H9 (cell line): ENCODE results near the gene BTBD18. TPM values are rescaled to one million over a fixed set of nuclear protein-coding genes. Genes with fewer than 3 reads are reported as not detected.

Source experiments
- DNase-seq: peaks from one replicate; pipeline ENCODE4 v3.0.0-alpha.2; 2017
- H2AFZ ChIP-seq: one replicate; pipeline ENCODE4 v1.6.1; 2013; ENCODE audit warnings: mild to moderate bottlenecking, low read length, control low read depth, moderate library complexity
- H2AK5ac ChIP-seq: 2 replicates; pipeline ENCODE4 v1.6.1; 2013; ENCODE audit warnings: low read length, control low read depth, mixed read lengths; ENCODE audit not compliant: insufficient read length
- H2BK120ac ChIP-seq: one replicate; pipeline ENCODE4 v1.6.1; 2013; ENCODE audit warnings: low read depth, mild to moderate bottlenecking, low read length, control low read depth, inconsistent platforms; ENCODE audit not compliant: poor library complexity, severe bottlenecking
- H2BK12ac ChIP-seq: 2 replicates; pipeline ENCODE4 v1.6.1; 2013; ENCODE audit warnings: low read length, control low read depth, mixed read lengths, low read depth; ENCODE audit not compliant: insufficient read length
- H2BK15ac ChIP-seq: 2 replicates; pipeline ENCODE4 v1.6.1; 2013; ENCODE audit warnings: low read depth, low read length, control low read depth
- H2BK20ac ChIP-seq: one replicate; pipeline ENCODE4 v1.6.1; 2013; ENCODE audit warnings: low read depth, mild to moderate bottlenecking, low read length, control low read depth, inconsistent platforms; ENCODE audit not compliant: poor library complexity, severe bottlenecking
- H2BK5ac ChIP-seq: 2 replicates; pipeline ENCODE4 v1.6.1; 2013; ENCODE audit warnings: low read length, control low read depth, mixed read lengths; ENCODE audit not compliant: insufficient read length
- H3K14ac ChIP-seq: 2 replicates; pipeline ENCODE4 v1.6.1; 2013; ENCODE audit warnings: low read length, control low read depth; ENCODE audit not compliant: insufficient read depth
- H3K18ac ChIP-seq: 2 replicates; pipeline ENCODE4 v1.6.1; 2013; ENCODE audit warnings: low read depth, mild to moderate bottlenecking, mixed read lengths, low read length, control low read depth; ENCODE audit not compliant: insufficient read length
- H3K23ac ChIP-seq: 2 replicates; pipeline ENCODE4 v1.6.1; 2013; ENCODE audit warnings: low read length, control low read depth, mixed read lengths, low read depth; ENCODE audit not compliant: insufficient read length
- H3K23me2 ChIP-seq: 2 replicates; pipeline ENCODE4 v1.6.1; 2013; ENCODE audit warnings: low read depth, mild to moderate bottlenecking, mixed read lengths, low read length, control low read depth; ENCODE audit not compliant: insufficient read length, poor library complexity, severe bottlenecking
- H3K27ac ChIP-seq: 2 replicates; pipeline ENCODE4 v1.5.1; 2013; ENCODE audit warnings: low read length, control low read depth, mixed read lengths, low read depth; ENCODE audit not compliant: insufficient read length
- H3K27me3 ChIP-seq: 2 replicates; pipeline ENCODE4 v1.6.1; 2013; ENCODE audit warnings: low read length, control low read depth, inconsistent platforms; ENCODE audit not compliant: insufficient read depth
- H3K4ac ChIP-seq: 2 replicates; pipeline ENCODE4 v1.6.1; 2013; ENCODE audit warnings: low read depth, mild to moderate bottlenecking, control low read depth, inconsistent platforms, low read length, moderate library complexity
- H3K4me1 ChIP-seq: 2 replicates; pipeline ENCODE4 v1.6.1; 2013; ENCODE audit warnings: low read length, control low read depth, inconsistent platforms; ENCODE audit not compliant: insufficient read depth
- H3K4me2 ChIP-seq: 2 replicates; pipeline ENCODE4 v1.6.1; 2013; ENCODE audit warnings: low read length, control low read depth, mixed read lengths; ENCODE audit not compliant: insufficient read length, insufficient read depth
- H3K56ac ChIP-seq: 2 replicates; pipeline ENCODE4 v1.6.1; 2013; ENCODE audit warnings: low read depth, mild to moderate bottlenecking, mixed read lengths, low read length, control low read depth; ENCODE audit not compliant: insufficient read length
- H3K79me1 ChIP-seq: 2 replicates; pipeline ENCODE4 v1.6.1; 2013; ENCODE audit warnings: low read depth, mild to moderate bottlenecking, moderate library complexity, low read length, control low read depth, inconsistent platforms; ENCODE audit not compliant: insufficient read depth, poor library complexity, severe bottlenecking
- H3K79me2 ChIP-seq: 2 replicates; pipeline ENCODE4 v1.6.1; 2013; ENCODE audit warnings: low read length, control low read depth, inconsistent platforms; ENCODE audit not compliant: insufficient read depth
- H3K9ac ChIP-seq: 2 replicates; pipeline ENCODE4 v1.6.1; 2013; ENCODE audit warnings: low read length, control low read depth, mixed read lengths; ENCODE audit not compliant: insufficient read length; ENCODE audit errors: extremely low read depth
- H3K9me3 ChIP-seq: one replicate; pipeline ENCODE4 v1.6.1; 2013; ENCODE audit warnings: low read depth, low read length, inconsistent platforms; ENCODE audit not compliant: control insufficient read depth
- H3T11ph ChIP-seq: one replicate; pipeline ENCODE4 v1.6.1; 2013; ENCODE audit warnings: mild to moderate bottlenecking, low read length, control low read depth, inconsistent platforms
- H4K20me1 ChIP-seq: one replicate; pipeline ENCODE4 v1.6.1; 2013; ENCODE audit not compliant: control insufficient read depth, insufficient read length, insufficient read depth
- H4K5ac ChIP-seq: 2 replicates; pipeline ENCODE4 v1.6.1; 2013; ENCODE audit warnings: low read depth, mild to moderate bottlenecking, mixed read lengths, low read length, control low read depth; ENCODE audit not compliant: insufficient read length
- H4K8ac ChIP-seq: replicated peaks from 2 replicates; pipeline ENCODE4 v1.6.1; 2013; ENCODE audit warnings: low read length, control low read depth, mixed read lengths, low read depth; ENCODE audit not compliant: insufficient read length
- H4K91ac ChIP-seq: 2 replicates; pipeline ENCODE4 v1.6.1; 2013; ENCODE audit warnings: low read depth, mild to moderate bottlenecking, moderate library complexity, mixed read lengths, low read length, control low read depth; ENCODE audit not compliant: insufficient read length
- H3K27ac Mint-ChIP-seq, 3 experiments: 2 replicates in 2 of 3; 3 replicates in 1 of 3; pipeline ENCODE4 v1.8.0; 2020 to 2021; ENCODE audit warnings: mixed read lengths in 3 of 3, mild to moderate bottlenecking in 1 of 3, moderate library complexity in 1 of 3
- H3K27me3 Mint-ChIP-seq: 2 replicates; pipeline ENCODE4 v1.8.0; 2021; ENCODE audit warnings: low read depth, mild to moderate bottlenecking, moderate library complexity, mixed read lengths
- H3K36me3 Mint-ChIP-seq, 3 experiments: 2 replicates in 2 of 3; 3 replicates in 1 of 3; pipeline ENCODE4 v1.8.0; 2020 to 2021; ENCODE audit warnings: low read depth in 3 of 3, mixed read lengths in 3 of 3; ENCODE audit not compliant: insufficient read depth in 1 of 3
- H3K4me1 Mint-ChIP-seq, 2 experiments: 2 replicates each; pipeline ENCODE4 v1.8.0; 2020; ENCODE audit warnings: mixed read lengths in 2 of 2
- H3K4me3 Mint-ChIP-seq, 2 experiments: 2 replicates in 1 of 2; 3 replicates in 1 of 2; pipeline ENCODE4 v1.8.0; 2020 to 2021; ENCODE audit warnings: mild to moderate bottlenecking in 2 of 2, mixed read lengths in 2 of 2, moderate library complexity in 1 of 2
- H3K9me3 Mint-ChIP-seq, 2 experiments: 2 replicates in 1 of 2; 3 replicates in 1 of 2; pipeline ENCODE4 v1.8.0; 2020; ENCODE audit warnings: mild to moderate bottlenecking in 2 of 2, mixed read lengths in 2 of 2, moderate library complexity in 1 of 2
- CTCF ChIP-seq: fragments of 200-600 bp; sonication (generic); conservative IDR thresholded peaks from 3 replicates; pipeline ENCODE4 v1.8.0; 2021; ENCODE audit warnings: antibody characterized with exemption, mild to moderate bottlenecking
- WGBS: extraction: QIAGEN DNeasy Blood & Tissue Kit; methylation state at CpG from one replicate; pipeline ENCODE4 v1.1.7; 2013; ENCODE audit warnings: missing lambda C conversion rate, low lambda C conversion rate, mixed read lengths; ENCODE audit not compliant: insufficient read length; ENCODE audit errors: extremely low coverage; 5-methylcytosine and 5-hydroxymethylcytosine counted together
- total RNA-seq: library from RNA; stranded (reverse); gene quantifications from 2 replicates; pipeline ENCODE4 v1.2.1, GENCODE V29; 2021

The BTBD18 gene
- total RNA-seq, 1 experiment from 2014 or later = not detected

- Histone ChIP-seq H3K14ac (no peak overlapping the region), H3K9me3 (no peaks in the 10 kb centered on the region), H4K20me1 (no peaks in the 10 kb centered on the region), H3K79me2 (peaks cover 37% of the 10 kb centered on the region; the same call in 1 of the 2 replicates), H2BK5ac (no peak overlapping the region), H3K4ac (no peak overlapping the region), H2BK12ac (no peak overlapping the region), H2BK20ac (no peak overlapping the region), H3K18ac (no peak overlapping the region), H3K23ac (no peak overlapping the region), H2AFZ (no peak overlapping the region), H3K27ac (no peak overlapping the region), H4K5ac (no peak overlapping the region), H3K27me3 (no peaks in the 10 kb centered on the region), H3K23me2 (no peaks in the 10 kb centered on the region), H4K91ac (no peak overlapping the region), H4K8ac (no peak overlapping the region), H3K79me1 (peaks cover 9% of the 10 kb centered on the region), H3K4me2 (no peak overlapping the region), H3K9ac (no peak overlapping the region), H3T11ph (no peak overlapping the region), H2AK5ac (no peak overlapping the region), H3K56ac (no peak overlapping the region), H3K4me1 (peaks cover 11% of the 10 kb centered on the region), H2BK15ac (no peak overlapping the region), H2BK120ac (no peak overlapping the region)
- H3K4me1 Mint-ChIP-seq = peaks cover 58% of the 10 kb centered on the region in 2 experiments
- H3K36me3 Mint-ChIP-seq = peaks cover 0 to 20% (median 12%) of the 10 kb centered on the region in 3 experiments
- DNase-seq = no peak
- no peaks in the 10 kb centered on the region for H3K9me3 Mint-ChIP-seq
- H3K27me3 Mint-ChIP-seq = no peaks in the 10 kb centered on the region
- WGBS = no CpG with 5 or more reads among the region's 2 CpGs
- no peak for TF ChIP-seq CTCF
- H3K4me3 Mint-ChIP-seq = no peak overlapping the region
- H3K27ac Mint-ChIP-seq = peak overlapping the region in 2 of 3 experiments; percentile 61; a peak in 2 of 7 replicates
Measured at GRCh38 chr11:57785072-57785471, 33.5 kb upstream of the BTBD18 start.
